Activated CD4-positive, alpha-beta T cell treated with anti-CD3 and anti-CD28 coated beads, Interleukin-2, amount 50 U/mL, for 4 hours (primary cell): ENCODE data around the gene TMEM233.

Source experiments
- DNase-seq, 2 experiments: peaks; one replicate each; pipeline ENCODE4 v3.0.0-alpha.2; 2020

TMEM233 gene

GRCh38 chr12:119593578-119594398 lies at the start of gene TMEM233:
TMEM233 (plus strand) TSS chr12:119593774; CDS start chr12:119593849, 75 bp downstream.
- DNase-seq: no peak

GRCh38 chr12:119544765-119545625 lies 48.6 kb upstream of the TMEM233 start:
- peak; percentile 36 for DNase-seq

GRCh38 chr12:119546340-119546739 lies 47.2 kb upstream of the TMEM233 start:
- no peak for DNase-seq

GRCh38 chr12:119547001-119547400 lies 46.6 kb upstream of the TMEM233 start:
- DNase-seq: no peak

GRCh38 chr12:119556854-119557253 lies 36.7 kb upstream of the TMEM233 start:
- DNase-seq: no peak

- DNase-seq: no peak
These were observed 28.2 kb upstream of the TMEM233 start for GRCh38 chr12:119565404-119565803.

GRCh38 chr12:119570771-119571170 lies 22.8 kb upstream of the TMEM233 start:
- DNase-seq: no peak

- no peak for DNase-seq
These were observed 20.5 kb upstream of the TMEM233 start for GRCh38 chr12:119573086-119573485.

GRCh38 chr12:119574255-119574654 lies 19.3 kb upstream of the TMEM233 start:
- DNase-seq: no peak

GRCh38 chr12:119576118-119576810 lies 17.3 kb upstream of the TMEM233 start:
- DNase-seq: no peak

GRCh38 chr12:119576915-119577314 lies 16.7 kb upstream of the TMEM233 start:
- no peak for DNase-seq

- no peak for DNase-seq
These were observed 15.5 kb upstream of the TMEM233 start for GRCh38 chr12:119578112-119578511.

- DNase-seq: no peak
These were observed 4.5 kb upstream of the TMEM233 start for GRCh38 chr12:119589097-119589496.

- DNase-seq: no peak
These were observed 3.9 kb upstream of the TMEM233 start for GRCh38 chr12:119589634-119590033.

GRCh38 chr12:119592232-119592631 lies 1.3 kb upstream of the TMEM233 start:
- no peak for DNase-seq

- DNase-seq: no peak
These were observed 791 bp downstream of the TMEM233 start for GRCh38 chr12:119594399-119594730.

- DNase-seq: no peak
These were observed 1.3 kb downstream of the TMEM233 start for GRCh38 chr12:119594772-119595445.

GRCh38 chr12:119598159-119598558 lies 4.6 kb downstream of the TMEM233 start:
- DNase-seq: no peak

GRCh38 chr12:119601877-119602733 lies 8.5 kb downstream of the TMEM233 start:
- DNase-seq: no peak

GRCh38 chr12:119602734-119603094 lies 9.1 kb downstream of the TMEM233 start:
- DNase-seq: no peak

- DNase-seq: no peak
These were observed 10.2 kb downstream of the TMEM233 start for GRCh38 chr12:119603767-119604166.

GRCh38 chr12:119609358-119609757 lies 15.8 kb downstream of the TMEM233 start:
- DNase-seq: no peak
